Ishikawa (cell line): ENCODE data around the gene RAB3C.

Source experiments
- CEBPB ChIP-seq: IDR thresholded peaks from 2 replicates; pipeline ENCODE4 v1.6.1; 2012
- CREB1 ChIP-seq: IDR thresholded peaks from 2 replicates; pipeline ENCODE4 v1.6.1; 2012; ENCODE audit warnings: low read depth
- EGR1 ChIP-seq: IDR thresholded peaks from 2 replicates; pipeline ENCODE4 v1.6.1; 2012
- EP300 ChIP-seq: IDR thresholded peaks from 2 replicates; pipeline ENCODE4 v1.6.1; 2012; ENCODE audit warnings: borderline replicate concordance
- FOXM1 ChIP-seq: IDR thresholded peaks from 2 replicates; pipeline ENCODE4 v1.6.1; 2012; ENCODE audit warnings: low read depth, borderline replicate concordance
- MAX ChIP-seq: IDR thresholded peaks from 2 replicates; pipeline ENCODE4 v1.6.1; 2012
- NFIC ChIP-seq: IDR thresholded peaks from 2 replicates; pipeline ENCODE4 v1.6.1; 2012
- RAD21 ChIP-seq: IDR thresholded peaks from 2 replicates; pipeline ENCODE4 v1.6.1; 2012; ENCODE audit warnings: low read depth
- REST ChIP-seq: IDR thresholded peaks from 2 replicates; pipeline ENCODE4 v1.6.1; 2012; ENCODE audit warnings: low read depth, mild to moderate bottlenecking
- TAF1 ChIP-seq: IDR thresholded peaks from 2 replicates; pipeline ENCODE4 v1.6.1; 2012; ENCODE audit warnings: low read depth, mild to moderate bottlenecking
- TCF12 ChIP-seq: IDR thresholded peaks from 2 replicates; pipeline ENCODE4 v1.6.1; 2012; ENCODE audit warnings: low read depth
- TEAD4 ChIP-seq: IDR thresholded peaks from 2 replicates; pipeline ENCODE4 v1.6.1; 2012
- USF1 ChIP-seq: IDR thresholded peaks from 2 replicates; pipeline ENCODE4 v1.6.1; 2012
- YY1 ChIP-seq: IDR thresholded peaks from 2 replicates; pipeline ENCODE4 v1.6.1; 2012; ENCODE audit warnings: low read depth
- ZBTB7A ChIP-seq: IDR thresholded peaks from 2 replicates; pipeline ENCODE4 v1.6.1; 2012; ENCODE audit warnings: low read depth

The RAB3C gene

GRCh38 chr5:58571501-58571900 lies 11.4 kb upstream of the RAB3C start:
- TF ChIP-seq FOXM1 (no peak), MAX (no peak), RAD21 (no peak), USF1 (no peak), CREB1 (no peak), TEAD4 (no peak), TCF12 (no peak), EGR1 (no peak)

GRCh38 chr5:58579781-58580180 lies 3.1 kb upstream of the RAB3C start:
- TF ChIP-seq USF1 (no peak), ZBTB7A (no peak), RAD21 (no peak)

- TF ChIP-seq TEAD4 (no peak), ZBTB7A (no peak), YY1 (no peak), CEBPB (no peak), CREB1 (no peak), EGR1 (no peak), TCF12 (no peak), RAD21 (no peak), EP300 (no peak)
Measured at GRCh38 chr5:58582019-58582802, 664 bp upstream of the RAB3C start.

GRCh38 chr5:58595952-58596351 lies 13.1 kb downstream of the RAB3C start:
- TF ChIP-seq TEAD4, result no peak
- TF ChIP-seq MAX, result no peak
- no peak for TF ChIP-seq NFIC
- TF ChIP-seq TCF12, result no peak
- TF ChIP-seq USF1, result no peak
- TF ChIP-seq EP300, result no peak
- TF ChIP-seq FOXM1, result no peak
- TF ChIP-seq EGR1, result no peak
- TF ChIP-seq CEBPB, result no peak
- TF ChIP-seq ZBTB7A, result no peak
- no peak for TF ChIP-seq YY1
- TF ChIP-seq RAD21, result no peak
- TF ChIP-seq REST, result no peak

- TF ChIP-seq TAF1 (no peak), TEAD4 (no peak), MAX (no peak), EGR1 (no peak), TCF12 (no peak), ZBTB7A (no peak), NFIC (no peak), REST (no peak), CREB1 (no peak), YY1 (no peak), CEBPB (no peak), RAD21 (no peak), EP300 (no peak), FOXM1 (no peak), USF1 (no peak)
Measured at GRCh38 chr5:58598440-58598839, 15.6 kb downstream of the RAB3C start.
